ENCODE measurements around the gene PPID.

DNA sequence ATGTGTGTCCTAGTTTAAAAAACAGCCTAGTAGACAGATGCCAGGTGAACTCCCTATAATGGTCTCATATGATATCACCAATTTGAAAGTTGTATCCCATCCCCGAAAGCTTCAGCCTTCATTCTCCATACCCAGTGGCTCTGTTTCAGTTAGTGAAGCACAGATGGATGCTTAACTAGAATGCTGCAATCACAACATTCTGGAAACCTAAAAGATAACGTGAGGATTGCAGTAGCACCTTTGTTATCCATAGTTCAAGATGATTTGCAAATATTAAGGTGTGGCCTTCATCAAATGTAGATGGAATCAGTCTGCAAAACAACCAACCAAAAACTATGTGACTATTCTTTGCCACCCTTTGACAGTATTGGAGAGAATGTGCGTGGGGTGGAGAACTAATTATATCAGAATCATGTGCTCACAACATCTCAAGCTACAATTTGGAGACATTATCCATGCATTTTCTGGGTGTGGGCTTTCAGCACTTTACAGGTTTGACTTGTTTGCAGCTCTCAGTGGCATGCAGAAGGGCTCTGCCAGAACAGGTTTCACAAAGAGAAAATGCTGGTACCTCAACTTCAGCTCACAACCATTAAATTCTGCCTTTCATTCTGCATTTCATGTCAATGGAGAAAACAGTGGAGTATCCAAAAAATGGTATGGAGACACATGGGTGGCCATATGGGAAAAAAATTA, 18.3 kb upstream of the PPID start:
- TF ChIP-seq, protein P1, sequence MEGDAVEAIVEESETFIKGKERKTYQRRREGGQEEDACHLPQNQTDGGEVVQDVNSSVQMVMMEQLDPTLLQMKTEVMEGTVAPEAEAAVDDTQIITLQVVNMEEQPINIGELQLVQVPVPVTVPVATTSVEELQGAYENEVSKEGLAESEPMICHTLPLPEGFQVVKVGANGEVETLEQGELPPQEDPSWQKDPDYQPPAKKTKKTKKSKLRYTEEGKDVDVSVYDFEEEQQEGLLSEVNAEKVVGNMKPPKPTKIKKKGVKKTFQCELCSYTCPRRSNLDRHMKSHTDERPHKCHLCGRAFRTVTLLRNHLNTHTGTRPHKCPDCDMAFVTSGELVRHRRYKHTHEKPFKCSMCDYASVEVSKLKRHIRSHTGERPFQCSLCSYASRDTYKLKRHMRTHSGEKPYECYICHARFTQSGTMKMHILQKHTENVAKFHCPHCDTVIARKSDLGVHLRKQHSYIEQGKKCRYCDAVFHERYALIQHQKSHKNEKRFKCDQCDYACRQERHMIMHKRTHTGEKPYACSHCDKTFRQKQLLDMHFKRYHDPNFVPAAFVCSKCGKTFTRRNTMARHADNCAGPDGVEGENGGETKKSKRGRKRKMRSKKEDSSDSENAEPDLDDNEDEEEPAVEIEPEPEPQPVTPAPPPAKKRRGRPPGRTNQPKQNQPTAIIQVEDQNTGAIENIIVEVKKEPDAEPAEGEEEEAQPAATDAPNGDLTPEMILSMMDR (IDR thresholded peaks at IDR 0.05), result no peak
- TF ChIP-seq EZH2 (IDR thresholded peaks at IDR 0.05; ENCODE audit: borderline replicate concordance, insufficient read depth, low read depth, low read length, poor library complexity, severe bottlenecking), result no peak

Measured in B cell (primary cell).